ENCODE measurements around the gene SHISA9. TPM values are rescaled to one million over a fixed set of nuclear protein-coding genes. Genes with fewer than 3 reads are reported as not detected.

The SHISA9 gene
- total RNA-seq, 2 donors from 2014 or later, result 20.5 to 24.0 TPM

- Histone ChIP-seq H3K27ac (no peak overlapping the region), H3K36me3 (no peaks in the 10 kb centered on the region), H3K4me3 (no peak overlapping the region), H3K4me1 (replicated peaks) (no peaks in the 10 kb centered on the region), H3K27me3 (replicated peaks; ENCODE audit: insufficient read depth) (no peaks in the 10 kb centered on the region), H3K9me3 (no peaks in the 10 kb centered on the region)
- no peak for DNase-seq (ENCODE audit: low spot score)
- intact Hi-C loops (cut with DNase I), result no loop called here
- TF ChIP-seq CTCF (IDR thresholded peaks at IDR 0.05) (no peak), POLR2AphosphoS5 (IDR thresholded peaks at IDR 0.05) (no peak), POLR2A (IDR thresholded peaks at IDR 0.05) (no peak)
These were observed 304.0 kb downstream of the SHISA9 start for GRCh38 chr16:13205352-13205751.

GRCh38 chr16:13206606-13207005, 305.2 kb downstream of the SHISA9 start:
- TF ChIP-seq CTCF (IDR thresholded peaks at IDR 0.05) (no peak), POLR2A (IDR thresholded peaks at IDR 0.05) (no peak), POLR2AphosphoS5 (IDR thresholded peaks at IDR 0.05) (no peak)
- no peaks in the 10 kb centered on the region for H3K27me3 ChIP-seq (replicated peaks; ENCODE audit: insufficient read depth)
- WGBS, result 75% methylated on average over 4 of the region's 4 CpGs
- intact Hi-C loops (cut with DNase I), result no loop called here
- no peak overlapping the region for H3K27ac ChIP-seq
- no peaks in the 10 kb centered on the region for H3K4me1 ChIP-seq (replicated peaks)
- H3K4me3 ChIP-seq, result no peak overlapping the region
- DNase-seq (ENCODE audit: low spot score), result no peak
- no peaks in the 10 kb centered on the region for H3K9me3 ChIP-seq
- no peaks in the 10 kb centered on the region for H3K36me3 ChIP-seq

GRCh38 chr16:13207151-13207550, 305.8 kb downstream of the SHISA9 start:
- Histone ChIP-seq H3K4me3 (no peak overlapping the region), H3K36me3 (no peaks in the 10 kb centered on the region), H3K27me3 (replicated peaks; ENCODE audit: insufficient read depth) (no peaks in the 10 kb centered on the region), H3K4me1 (replicated peaks) (no peaks in the 10 kb centered on the region), H3K9me3 (no peaks in the 10 kb centered on the region), H3K27ac (no peak overlapping the region)
- TF ChIP-seq POLR2A (IDR thresholded peaks at IDR 0.05) (no peak), POLR2AphosphoS5 (IDR thresholded peaks at IDR 0.05) (no peak), CTCF (IDR thresholded peaks at IDR 0.05) (no peak)
- no peak for DNase-seq (ENCODE audit: low spot score)
- intact Hi-C loops (cut with DNase I), result no loop called here
- 89% methylated on average over 5 of the region's 5 CpGs for WGBS

GRCh38 chr16:13223666-13224065, 322.3 kb downstream of the SHISA9 start:
- Histone ChIP-seq H3K9me3 (no peaks in the 10 kb centered on the region), H3K36me3 (no peaks in the 10 kb centered on the region), H3K4me3 (no peak overlapping the region), H3K4me1 (replicated peaks) (no peaks in the 10 kb centered on the region), H3K27me3 (replicated peaks; ENCODE audit: insufficient read depth) (no peaks in the 10 kb centered on the region), H3K27ac (no peak overlapping the region)
- no peak for DNase-seq (ENCODE audit: low spot score)
- TF ChIP-seq CTCF (IDR thresholded peaks at IDR 0.05) (no peak), POLR2A (IDR thresholded peaks at IDR 0.05) (no peak), POLR2AphosphoS5 (IDR thresholded peaks at IDR 0.05) (no peak)
- 100% methylated on average over 1 of the region's 1 CpG for WGBS
- intact Hi-C loops (cut with DNase I), result no loop called here

- Histone ChIP-seq H3K36me3 (no peaks in the 10 kb centered on the region), H3K4me1 (replicated peaks) (no peaks in the 10 kb centered on the region), H3K9me3 (no peaks in the 10 kb centered on the region), H3K27ac (no peak overlapping the region), H3K4me3 (no peak overlapping the region), H3K27me3 (replicated peaks; ENCODE audit: insufficient read depth) (no peaks in the 10 kb centered on the region)
- no peak for DNase-seq (ENCODE audit: low spot score)
- 64% methylated on average over 6 of the region's 6 CpGs for WGBS
- intact Hi-C loops (cut with DNase I), result no loop called here
- TF ChIP-seq CTCF (IDR thresholded peaks at IDR 0.05), result no peak
- no peak for TF ChIP-seq POLR2AphosphoS5 (IDR thresholded peaks at IDR 0.05)
- TF ChIP-seq POLR2A (IDR thresholded peaks at IDR 0.05), result no peak
These were observed 327.6 kb downstream of the SHISA9 start for GRCh38 chr16:13229039-13229438.

All from prostate gland (tissue), 2 donors.